HG03064 (cell line): ENCODE results near the gene ADM2.
A peak's percentile ranks its signal among the peaks of the same experiment; 100 is the strongest.

Experiments used
- ATAC-seq: cut with Tn5 transposase; IDR thresholded peaks from one replicate; pipeline ENCODE4 v1.9.1; 2021; ENCODE audit warnings: low read depth; ENCODE audit not compliant: unreplicated experiment

ADM2 gene

GRCh38 chr22:50465066-50465930, 16.0 kb upstream of the ADM2 start:
- ATAC-seq = no peak

DNA sequence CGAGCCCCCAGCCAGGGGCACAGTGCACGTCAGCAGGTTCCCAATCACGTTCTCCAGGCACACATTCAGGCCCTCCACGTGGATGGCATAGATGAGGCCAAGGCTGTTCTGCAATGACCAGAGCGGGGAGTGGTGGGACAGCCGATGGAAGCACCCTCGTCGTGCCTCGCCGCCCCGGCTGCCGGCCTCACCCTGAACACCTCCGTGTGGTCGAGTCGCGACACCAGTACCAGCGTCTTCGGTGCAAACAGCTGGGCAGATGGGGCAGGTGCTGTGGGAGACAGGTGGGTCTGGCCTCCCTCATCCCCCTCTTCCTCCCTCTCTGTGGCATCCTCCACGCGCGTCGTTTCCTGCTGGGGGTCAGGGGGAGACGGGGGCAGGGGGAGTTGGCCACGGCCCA, 14.0 kb upstream of the ADM2 start:
- no peak for ATAC-seq

DNA sequence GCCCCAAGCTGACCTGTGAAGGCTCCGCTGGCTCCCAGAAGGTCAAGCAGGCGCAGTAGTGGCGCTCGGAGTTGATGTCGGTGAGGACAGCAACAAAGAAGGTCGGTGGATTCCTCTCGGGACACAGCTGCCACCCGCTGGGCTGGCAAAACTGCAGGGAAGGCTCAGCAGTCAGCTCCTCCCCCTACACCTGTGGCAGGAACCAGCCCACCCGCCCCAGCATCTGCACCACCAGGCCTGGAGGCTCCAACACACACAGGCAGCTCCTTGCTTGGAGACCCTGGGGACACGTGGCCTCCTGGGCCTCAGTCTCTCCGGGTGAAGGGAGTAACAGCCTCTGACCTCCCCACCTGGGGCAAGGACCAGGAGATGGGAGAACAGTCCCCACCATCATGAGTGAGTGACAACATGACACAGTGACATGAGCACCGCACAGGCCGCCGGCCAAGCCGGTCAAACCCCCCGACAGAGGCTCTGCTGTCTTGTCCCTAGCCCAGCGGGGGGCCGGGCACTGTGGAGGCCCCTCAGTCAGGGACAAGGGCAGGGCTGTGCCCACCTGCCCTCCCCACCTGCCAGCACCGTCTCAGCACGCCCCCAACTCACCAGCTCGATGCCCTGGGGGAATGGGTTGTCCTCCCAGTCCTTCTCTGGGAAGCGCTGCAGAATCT, 13.4 kb upstream of the ADM2 start:
- no peak for ATAC-seq

GRCh38 chr22:50468626-50469025, 12.7 kb upstream of the ADM2 start:
- ATAC-seq = no peak

- peak; percentile 48 for ATAC-seq
Observed at GRCh38 chr22:50469377-50470305, 11.7 kb upstream of the ADM2 start.

DNA sequence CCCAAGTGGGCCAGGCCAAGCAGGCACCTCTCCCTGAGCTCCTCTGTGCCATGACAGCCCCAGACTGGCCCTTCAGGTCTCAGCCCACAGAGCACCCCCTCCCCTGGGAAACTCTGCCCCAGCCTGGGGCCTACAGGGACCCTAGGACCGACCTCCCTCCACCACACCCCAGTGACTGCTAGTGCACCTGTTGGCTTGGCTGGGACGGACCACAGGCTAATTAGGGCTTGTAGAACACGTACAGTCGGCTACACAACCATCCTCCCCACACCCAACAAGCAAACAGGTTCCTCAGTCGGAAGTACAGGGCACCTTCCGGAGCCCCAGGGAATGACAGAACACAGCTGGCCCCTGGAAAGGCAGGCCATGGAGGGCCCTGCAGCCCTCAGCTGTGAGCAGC, 10.9 kb upstream of the ADM2 start:
- ATAC-seq = no peak

DNA sequence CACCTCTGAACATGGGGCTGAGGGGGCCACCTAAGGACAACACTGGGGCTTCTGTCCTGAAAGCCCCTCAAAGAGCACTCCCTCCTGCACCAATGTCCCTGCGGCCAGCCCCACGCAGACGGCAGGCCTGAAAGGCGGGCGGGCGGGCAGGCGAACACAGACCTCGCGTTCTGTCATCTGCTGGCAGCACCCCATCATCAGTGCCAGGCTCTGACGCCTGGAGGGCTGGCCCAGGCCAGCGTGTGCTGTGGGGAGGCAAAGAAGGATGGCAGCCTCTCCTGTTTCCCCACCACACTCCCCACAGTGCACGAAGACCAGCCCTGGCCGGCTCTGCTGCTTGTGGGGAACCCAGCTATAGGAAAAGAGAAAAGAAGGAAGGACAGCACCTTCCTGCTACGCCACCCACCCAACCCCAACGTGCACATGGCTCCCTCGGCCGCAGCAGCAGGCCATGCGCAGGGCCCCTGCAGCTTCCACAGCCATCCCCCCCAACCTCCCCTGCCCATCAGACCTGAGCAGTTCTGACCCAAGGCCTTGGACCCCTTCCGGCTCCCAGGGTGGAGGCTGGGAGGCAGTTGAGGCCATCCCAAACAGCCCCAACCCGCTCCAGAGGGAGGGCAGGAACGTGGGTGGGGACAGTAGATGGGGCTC, 10.0 kb upstream of the ADM2 start:
- ATAC-seq = no peak

DNA sequence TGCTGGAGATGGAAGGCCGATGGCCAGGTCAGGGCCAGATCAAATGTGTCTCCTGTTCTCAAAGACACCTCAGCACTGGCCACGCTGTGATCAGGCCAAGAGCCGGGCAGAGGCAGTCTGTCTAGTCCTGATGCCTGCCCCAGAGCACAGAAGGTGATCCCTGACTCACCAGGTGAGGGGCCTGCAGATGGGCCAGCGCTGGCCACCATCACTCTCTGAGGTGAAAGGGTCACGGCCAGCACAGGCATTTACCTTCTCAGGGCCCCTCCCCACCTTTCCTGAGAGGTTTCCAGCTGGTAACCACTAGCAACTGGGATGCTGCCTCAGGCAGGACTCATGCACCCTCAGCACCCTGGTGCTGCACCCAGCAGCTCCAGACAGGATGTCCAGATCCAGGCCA, 9.4 kb upstream of the ADM2 start:
- no peak for ATAC-seq

DNA sequence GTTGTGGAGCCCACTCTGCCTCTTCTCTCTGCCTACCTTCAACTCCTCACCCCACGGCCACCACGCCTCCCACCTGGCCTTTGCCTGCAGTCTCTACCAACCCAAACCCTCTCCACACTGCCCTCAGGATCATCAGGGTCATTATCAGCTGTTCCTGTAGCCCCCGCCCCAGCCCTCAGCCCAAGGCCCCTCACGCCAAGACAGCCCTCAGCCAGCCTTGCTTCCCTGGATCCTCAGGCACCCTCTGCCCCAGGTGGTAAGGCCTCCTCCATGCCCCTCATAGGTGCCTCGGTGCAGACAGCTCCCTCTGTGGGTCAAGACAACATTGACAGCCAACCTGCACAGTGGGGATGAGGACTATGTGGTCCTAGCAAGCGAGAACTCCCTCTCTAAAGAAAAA, 8.3 kb upstream of the ADM2 start:
- no peak for ATAC-seq

GRCh38 chr22:50473855-50474671, 7.3 kb upstream of the ADM2 start:
- no peak for ATAC-seq

GRCh38 chr22:50474710-50475651, 6.4 kb upstream of the ADM2 start, which contains the start of gene SBF1:
TSS of gene SBF1 (minus strand) at chr22:50475035. CDS start at chr22:50474840, 195 bp downstream.
- peak; percentile 57 for ATAC-seq

GRCh38 chr22:50475652-50476002, 5.7 kb upstream of the ADM2 start:
- ATAC-seq = no peak

GRCh38 chr22:50476868-50477267, 4.5 kb upstream of the ADM2 start:
- ATAC-seq = no peak

GRCh38 chr22:50477923-50478322, 3.4 kb upstream of the ADM2 start:
- no peak for ATAC-seq

- ATAC-seq = no peak
Observed at GRCh38 chr22:50479721-50480120, 1.6 kb upstream of the ADM2 start.

DNA sequence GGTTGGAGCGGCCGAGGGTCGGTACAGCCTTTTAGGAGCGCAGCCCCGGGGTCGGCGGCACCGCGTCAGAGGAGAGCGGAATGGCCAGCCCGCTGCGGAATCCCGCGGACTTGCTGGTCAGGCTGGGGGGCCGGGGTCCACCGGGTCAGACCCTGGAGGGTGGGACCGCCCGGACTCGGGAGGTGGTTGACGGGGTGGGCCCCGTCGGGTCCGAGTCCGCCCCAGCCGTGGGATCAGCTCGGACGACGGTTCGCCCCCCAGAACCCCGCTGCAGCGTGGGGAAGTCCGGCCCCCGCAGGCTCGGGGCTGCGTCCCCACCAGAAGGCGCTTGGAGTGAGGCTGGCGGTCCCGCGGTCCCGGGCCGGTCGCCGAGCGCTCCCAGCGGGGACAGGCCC, 301 bp upstream of the ADM2 start:
- no peak for ATAC-seq

- ATAC-seq = no peak
Observed at GRCh38 chr22:50482107-50483074, 1.0 kb downstream of the ADM2 start.
